Smooth muscle cell (in vitro differentiated cells): ENCODE measurements around the gene JARID2. TPM values are rescaled to one million over a fixed set of nuclear protein-coding genes. Genes with fewer than 3 reads are reported as not detected.

ENCODE experiments used
- DNase-seq: peaks from one replicate; lab custom pipeline; 2025; ENCODE audit not compliant: unreplicated experiment; lab: John Stamatoyannopoulos, UW
- H2AFZ ChIP-seq: fragments of 200-600 bp; sonication (generic); 2 replicates; pipeline ENCODE4 v1.6.0; 2016; ENCODE audit warnings: antibody characterized with exemption, low read depth, mild to moderate bottlenecking
- H3F3A ChIP-seq: fragments of 200-600 bp; sonication (generic); 2 replicates; pipeline ENCODE4 v1.6.0; 2017; ENCODE audit warnings: antibody characterized with exemption, low read depth
- H3K27ac ChIP-seq: fragments of 200-600 bp; sonication (generic); 2 replicates; pipeline ENCODE4 v1.5.1; 2016; ENCODE audit warnings: low read depth, mild to moderate bottlenecking
- H3K27me3 ChIP-seq: fragments of 200-600 bp; sonication (generic); 2 replicates; pipeline ENCODE4 v1.6.1; 2016; ENCODE audit warnings: low read depth, mild to moderate bottlenecking
- H3K36me3 ChIP-seq: fragments of 200-600 bp; sonication (generic); 2 replicates; pipeline ENCODE4 v1.5.1; 2016; ENCODE audit warnings: low read depth
- H3K4me1 ChIP-seq: fragments of 200-600 bp; sonication (generic); 2 replicates; pipeline ENCODE4 v1.5.1; 2016; ENCODE audit warnings: low read depth
- H3K4me2 ChIP-seq: fragments of 200-600 bp; sonication (generic); 2 replicates; pipeline ENCODE4 v1.6.0; 2016; ENCODE audit warnings: mild to moderate bottlenecking
- H3K4me3 ChIP-seq: fragments of 200-600 bp; sonication (generic); 2 replicates; pipeline ENCODE4 v1.5.1; 2016; ENCODE audit warnings: mild to moderate bottlenecking
- H3K79me2 ChIP-seq: fragments of 200-600 bp; sonication (generic); 2 replicates; pipeline ENCODE4 v1.6.0; 2016; ENCODE audit warnings: low read depth, mild to moderate bottlenecking
- H3K9ac ChIP-seq: fragments of 200-600 bp; sonication (generic); 2 replicates; pipeline ENCODE4 v1.6.0; 2016; ENCODE audit warnings: low read depth
- H3K9me3 ChIP-seq: fragments of 200-600 bp; sonication (generic); replicated peaks from 2 replicates; pipeline ENCODE4 v1.5.1; 2016; ENCODE audit warnings: low read depth
- H4K20me1 ChIP-seq: fragments of 200-600 bp; sonication (generic); 2 replicates; pipeline ENCODE4 v1.6.0; 2016; ENCODE audit warnings: low read depth
- WGBS: methylation state at CpG from one replicate; pipeline ENCODE4 v1.1.7; 2016; ENCODE audit warnings: low lambda C conversion rate; 5-methylcytosine and 5-hydroxymethylcytosine counted together
- polyA plus RNA-seq: library from polyadenylated mRNA; unstranded; fragments of >200 nt; fragmentation: Nextera tagmentation; extraction: Ambion mirVana; gene quantifications from 2 replicates; pipeline ENCODE4 v1.2.1, GENCODE V29; 2016
- total RNA-seq: library from RNA; depleted of rRNA; stranded (reverse); fragments of >200 nt; gene quantifications from 2 replicates; pipeline ENCODE4 v1.2.3, GENCODE V29; 2014
- TF ChIP-seq, protein P1 (sequence below): fragments of 200-600 bp; sonication (generic); IDR thresholded peaks from 2 replicates; pipeline ENCODE4 v1.5.1; 2017; ENCODE audit warnings: borderline replicate concordance, mild to moderate bottlenecking, antibody characterized with exemption; ENCODE audit not compliant: insufficient read depth, poor library complexity, severe bottlenecking

The JARID2 gene
- total and polyA plus RNA-seq, 2 experiments from 2014 or later, result 5.2 to 10.2 TPM

GRCh38 chr6:15510121-15510520 is 264.3 kb downstream of the JARID2 start:
- WGBS, result 98% methylated on average over 6 of the region's 6 CpGs
- TF ChIP-seq, protein P1, sequence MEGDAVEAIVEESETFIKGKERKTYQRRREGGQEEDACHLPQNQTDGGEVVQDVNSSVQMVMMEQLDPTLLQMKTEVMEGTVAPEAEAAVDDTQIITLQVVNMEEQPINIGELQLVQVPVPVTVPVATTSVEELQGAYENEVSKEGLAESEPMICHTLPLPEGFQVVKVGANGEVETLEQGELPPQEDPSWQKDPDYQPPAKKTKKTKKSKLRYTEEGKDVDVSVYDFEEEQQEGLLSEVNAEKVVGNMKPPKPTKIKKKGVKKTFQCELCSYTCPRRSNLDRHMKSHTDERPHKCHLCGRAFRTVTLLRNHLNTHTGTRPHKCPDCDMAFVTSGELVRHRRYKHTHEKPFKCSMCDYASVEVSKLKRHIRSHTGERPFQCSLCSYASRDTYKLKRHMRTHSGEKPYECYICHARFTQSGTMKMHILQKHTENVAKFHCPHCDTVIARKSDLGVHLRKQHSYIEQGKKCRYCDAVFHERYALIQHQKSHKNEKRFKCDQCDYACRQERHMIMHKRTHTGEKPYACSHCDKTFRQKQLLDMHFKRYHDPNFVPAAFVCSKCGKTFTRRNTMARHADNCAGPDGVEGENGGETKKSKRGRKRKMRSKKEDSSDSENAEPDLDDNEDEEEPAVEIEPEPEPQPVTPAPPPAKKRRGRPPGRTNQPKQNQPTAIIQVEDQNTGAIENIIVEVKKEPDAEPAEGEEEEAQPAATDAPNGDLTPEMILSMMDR, result no peak
- H3K27me3 ChIP-seq, result no peaks in the 10 kb centered on the region
- no peak overlapping the region for H3K4me3 ChIP-seq
- no peaks in the 10 kb centered on the region for H3K4me1 ChIP-seq
- peaks cover 51% of the 10 kb centered on the region for H4K20me1 ChIP-seq
- H3K4me2 ChIP-seq, result no peak overlapping the region
- H3K27ac ChIP-seq, result no peak overlapping the region
- no peak overlapping the region for H2AFZ ChIP-seq
- DNase-seq, result no peak
- no peaks in the 10 kb centered on the region for H3K36me3 ChIP-seq
- no peaks in the 10 kb centered on the region for H3F3A ChIP-seq
- H3K9me3 ChIP-seq, result no peaks in the 10 kb centered on the region
- no peaks in the 10 kb centered on the region for H3K79me2 ChIP-seq
- H3K9ac ChIP-seq, result no peak overlapping the region

GRCh38 chr6:15510536-15511247 is 264.8 kb downstream of the JARID2 start:
- peaks cover 45% of the 10 kb centered on the region for H4K20me1 ChIP-seq
- no peaks in the 10 kb centered on the region for H3K79me2 ChIP-seq
- no peaks in the 10 kb centered on the region for H3K27me3 ChIP-seq
- H2AFZ ChIP-seq, result no peak overlapping the region
- H3K27ac ChIP-seq, result no peak overlapping the region
- no peaks in the 10 kb centered on the region for H3K9me3 ChIP-seq
- no peak overlapping the region for H3K4me3 ChIP-seq
- H3K4me1 ChIP-seq, result no peaks in the 10 kb centered on the region
- TF ChIP-seq, protein P1, result no peak
- DNase-seq, result no peak
- H3F3A ChIP-seq, result no peaks in the 10 kb centered on the region
- H3K9ac ChIP-seq, result no peak overlapping the region
- 87% methylated on average over 16 of the region's 16 CpGs for WGBS
- H3K36me3 ChIP-seq, result no peaks in the 10 kb centered on the region
- H3K4me2 ChIP-seq, result no peak overlapping the region

DNA sequence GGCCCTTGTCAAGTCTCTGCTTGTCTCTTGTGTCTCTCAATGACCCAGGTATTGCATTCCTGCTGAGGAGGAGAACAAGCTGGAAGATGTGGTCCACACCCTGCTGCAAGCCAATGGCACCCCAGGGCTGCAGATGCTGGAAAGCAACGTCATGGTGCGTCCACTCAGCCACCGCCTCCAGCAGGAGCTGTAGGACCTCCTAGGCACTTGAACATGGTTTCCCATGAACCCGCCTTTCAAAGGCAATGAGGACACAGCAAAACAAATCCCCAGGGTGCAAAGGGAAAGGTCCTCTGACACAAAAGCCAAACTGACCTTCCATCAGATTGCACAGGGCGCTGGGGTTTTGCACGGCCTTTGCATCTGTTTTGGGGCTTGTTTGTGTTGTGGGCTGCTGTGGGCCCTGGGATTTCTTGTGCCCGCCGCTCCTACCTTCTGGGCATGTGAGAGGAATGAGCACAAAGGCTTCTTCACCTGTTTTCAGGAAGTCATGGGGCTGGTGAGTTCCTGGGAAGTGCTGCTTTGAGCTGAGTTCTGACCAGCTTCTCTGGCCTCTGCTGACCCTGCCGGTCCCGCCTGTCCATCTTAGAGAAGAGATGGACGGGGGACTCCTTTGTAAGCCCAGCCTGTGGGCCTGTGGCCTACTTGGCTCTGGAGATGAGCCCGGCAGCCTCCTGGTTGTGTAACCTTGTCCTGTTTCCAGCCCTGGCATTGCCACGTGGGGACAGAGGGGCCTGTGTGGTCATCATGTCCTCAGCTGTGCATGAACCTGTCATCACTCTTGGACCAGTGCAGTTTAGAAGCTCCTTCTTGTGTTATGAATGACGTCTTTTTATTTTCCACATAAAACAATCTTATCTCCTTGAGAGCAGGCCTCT is 265.6 kb downstream of the JARID2 start:
- H3K9me3 ChIP-seq, result no peaks in the 10 kb centered on the region
- 96% methylated on average over 14 of the region's 14 CpGs for WGBS
- no peaks in the 10 kb centered on the region for H3K27me3 ChIP-seq
- H3F3A ChIP-seq, result no peaks in the 10 kb centered on the region
- no peak overlapping the region for H2AFZ ChIP-seq
- peaks cover 41% of the 10 kb centered on the region for H4K20me1 ChIP-seq
- H3K9ac ChIP-seq, result no peak overlapping the region
- no peaks in the 10 kb centered on the region for H3K36me3 ChIP-seq
- no peaks in the 10 kb centered on the region for H3K79me2 ChIP-seq
- DNase-seq, result no peak
- no peak overlapping the region for H3K27ac ChIP-seq
- no peak overlapping the region for H3K4me3 ChIP-seq
- TF ChIP-seq, protein P1, result no peak
- no peaks in the 10 kb centered on the region for H3K4me1 ChIP-seq
- no peak overlapping the region for H3K4me2 ChIP-seq
